Chondrocyte (in vitro differentiated cells): ENCODE data around the gene LRG1. TPM values are rescaled to one million over a fixed set of nuclear protein-coding genes. Genes with fewer than 3 reads are reported as not detected.

Source experiments
- DNase-seq: peaks from one replicate; pipeline ENCODE4 v3.0.0; 2021; ENCODE audit warnings: mixed read lengths, low spot score
- H3K27ac Mint-ChIP-seq: one replicate; pipeline ENCODE4 v1.8.0; 2021; ENCODE audit warnings: mild to moderate bottlenecking, moderate library complexity, mixed read lengths; ENCODE audit not compliant: unreplicated experiment
- H3K27me3 Mint-ChIP-seq: 2 replicates; pipeline ENCODE4 v1.8.0; 2021; ENCODE audit warnings: low read depth, mixed read lengths
- H3K36me3 Mint-ChIP-seq: 2 replicates; pipeline ENCODE4 v1.8.0; 2021; ENCODE audit warnings: low read depth, mixed read lengths
- H3K4me1 Mint-ChIP-seq: 2 replicates; pipeline ENCODE4 v1.8.0; 2021; ENCODE audit warnings: low read depth, mild to moderate bottlenecking, mixed read lengths
- H3K4me3 Mint-ChIP-seq: one replicate; pipeline ENCODE4 v1.8.0; 2021; ENCODE audit warnings: mild to moderate bottlenecking, moderate library complexity, mixed read lengths; ENCODE audit not compliant: unreplicated experiment
- H3K9me3 Mint-ChIP-seq: 2 replicates; pipeline ENCODE4 v1.8.0; 2021; ENCODE audit warnings: low read depth, mixed read lengths
- CTCF ChIP-seq: fragments of 200-600 bp; sonication (generic); IDR thresholded peaks from 2 replicates; pipeline ENCODE4 v1.5.0; 2021; ENCODE audit warnings: antibody characterized with exemption, mild to moderate bottlenecking, moderate library complexity
- total RNA-seq: library from RNA; stranded (reverse); gene quantifications from 3 replicates; pipeline ENCODE4 v1.2.1, GENCODE V29; 2021

LRG1 gene
- total RNA-seq, 1 donor from 2014 or later, result not detected

GRCh38 chr19:4537953-4538600, 1.8 kb downstream of the LRG1 start:
- no peak overlapping the region for H3K27ac Mint-ChIP-seq
- DNase-seq, result no peak
- H3K4me3 Mint-ChIP-seq, result no peak overlapping the region
- no peaks in the 10 kb centered on the region for H3K36me3 Mint-ChIP-seq
- H3K27me3 Mint-ChIP-seq, result peaks cover 28% of the 10 kb centered on the region
- no peak for TF ChIP-seq CTCF
- no peaks in the 10 kb centered on the region for H3K9me3 Mint-ChIP-seq
- peaks cover 2% of the 10 kb centered on the region for H3K4me1 Mint-ChIP-seq

GRCh38 chr19:4536798-4537197, 3.0 kb downstream of the LRG1 start:
- Mint-ChIP-seq H3K36me3 (no peaks in the 10 kb centered on the region), H3K9me3 (no peaks in the 10 kb centered on the region)

GRCh38 chr19:4534836-4535658, 4.8 kb downstream of the LRG1 start, which contains the start of gene PLIN5:
PLIN5 (minus strand) TSS chr19:4535224; CDS start chr19:4534074, 1,150 bp downstream.
- Mint-ChIP-seq H3K36me3 (no peaks in the 10 kb centered on the region), H3K27me3 (peaks cover 29% of the 10 kb centered on the region), H3K27ac (no peak within 1 kb of the TSS), H3K4me1 (peaks cover 2% of the 10 kb centered on the region), H3K4me3 (no peak within 1 kb of the TSS), H3K9me3 (no peaks in the 10 kb centered on the region)
- peak; percentile 24 for TF ChIP-seq CTCF
- no peak for DNase-seq

More at GRCh38 chr19:4536798-4537197, 3.0 kb downstream of the LRG1 start:
- peaks cover 28% of the 10 kb centered on the region for H3K27me3 Mint-ChIP-seq
- no peak for DNase-seq
- no peak for TF ChIP-seq CTCF
- peaks cover 2% of the 10 kb centered on the region for H3K4me1 Mint-ChIP-seq
- H3K27ac Mint-ChIP-seq, result no peak overlapping the region
- H3K4me3 Mint-ChIP-seq, result no peak overlapping the region

- Mint-ChIP-seq H3K27ac (no peak overlapping the region), H3K4me1 (peaks cover 2% of the 10 kb centered on the region), H3K36me3 (no peaks in the 10 kb centered on the region), H3K9me3 (no peaks in the 10 kb centered on the region), H3K27me3 (peaks cover 22% of the 10 kb centered on the region), H3K4me3 (no peak overlapping the region)
- no peak for TF ChIP-seq CTCF
- no peak for DNase-seq
These were observed 5.9 kb downstream of the LRG1 start for GRCh38 chr19:4533835-4534424.

GRCh38 chr19:4533334-4533733, 6.5 kb downstream of the LRG1 start:
- no peak for TF ChIP-seq CTCF
- Mint-ChIP-seq H3K27me3 (peaks cover 21% of the 10 kb centered on the region), H3K36me3 (no peaks in the 10 kb centered on the region), H3K4me1 (peaks cover 2% of the 10 kb centered on the region), H3K4me3 (no peak overlapping the region), H3K27ac (no peak overlapping the region), H3K9me3 (no peaks in the 10 kb centered on the region)
- no peak for DNase-seq
